ENCODE results near the gene HOXB3. TPM values are rescaled to one million over a fixed set of nuclear protein-coding genes. Genes with fewer than 3 reads are reported as not detected.

The HOXB3 gene
- total RNA-seq, 1 experiment from 2014 or later: 6.0 TPM

DNA sequence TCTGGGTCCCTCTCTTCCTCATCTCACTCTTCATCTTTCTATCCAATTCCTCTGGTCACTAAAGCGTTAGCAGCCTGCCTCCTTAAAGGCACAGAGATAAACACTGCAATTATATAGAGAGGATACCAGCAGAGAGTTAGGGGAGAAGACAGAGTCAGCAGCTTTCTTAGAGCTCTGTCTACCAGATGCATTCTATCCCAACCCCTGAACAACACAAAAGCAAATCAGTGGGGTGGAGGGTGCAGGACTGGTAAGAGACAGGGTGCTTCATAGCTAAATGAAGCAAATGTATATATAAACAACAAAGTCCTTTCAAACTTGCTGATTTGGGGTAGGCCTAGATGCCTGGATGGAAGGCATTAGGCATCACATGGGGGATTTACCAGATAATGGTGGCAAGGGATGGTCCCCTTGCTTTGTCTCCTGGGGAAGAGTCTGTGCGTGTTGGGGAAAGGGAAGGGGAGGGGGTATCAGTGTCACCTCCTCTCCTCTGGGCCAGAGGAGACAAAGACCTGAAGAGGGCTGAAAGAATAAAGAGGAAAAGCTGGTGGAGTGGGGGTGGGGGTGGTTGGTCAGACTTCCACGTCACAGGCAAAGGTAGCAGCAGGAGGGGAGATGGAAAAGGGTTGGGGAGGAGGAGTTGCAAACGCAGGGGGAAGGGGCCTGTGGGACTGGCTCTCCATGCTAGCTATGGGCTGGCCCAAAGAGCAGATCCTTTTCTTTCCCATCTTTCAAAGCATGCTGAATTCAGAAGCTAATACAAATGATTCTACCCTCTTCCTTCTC, 23.9 kb downstream of the HOXB3 start:
- POLR2A ChIA-PET (ENCODE audit: unreplicated experiment): no interaction called here

DNA sequence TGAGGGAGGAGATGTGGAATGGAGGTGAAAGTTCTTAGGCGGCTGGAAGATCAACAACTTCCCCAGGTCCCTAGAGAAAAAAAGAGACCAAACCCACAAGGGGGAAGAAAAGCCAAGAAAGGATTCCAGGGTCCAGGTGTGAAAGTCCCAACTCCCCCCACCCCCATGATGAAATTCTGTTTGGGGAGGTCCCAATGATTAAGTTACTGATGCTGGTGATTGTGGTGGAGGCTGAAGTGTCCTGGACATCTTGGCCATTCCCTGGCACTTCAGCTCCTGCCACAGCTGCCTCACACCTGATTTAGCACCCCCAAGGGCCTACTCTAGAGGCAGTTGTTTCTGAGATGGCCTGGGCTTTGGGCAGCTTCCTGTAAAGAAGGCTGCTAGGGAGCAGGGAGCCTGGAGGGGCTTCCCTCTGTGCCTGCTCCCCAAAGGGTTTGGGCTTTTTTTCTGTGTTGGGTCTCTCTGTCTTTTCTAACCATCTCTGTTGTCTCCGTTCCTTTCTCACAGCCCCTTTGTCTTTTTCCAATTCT, 25.0 kb downstream of the HOXB3 start:
- DNase-seq (no peak), ATAC-seq (no peak)
- ChIA-PET CTCF (no interaction called here), POLR2A (ENCODE audit: unreplicated experiment) (no interaction called here)
- H3F3A ChIP-seq (ENCODE audit: low read length, unreplicated experiment): no peaks in the 10 kb centered on the region
- H4K20me1 ChIP-seq (ENCODE audit: low read length): no peaks in the 10 kb centered on the region
- H3K9ac ChIP-seq (ENCODE audit: low read length): no peak overlapping the region
- H3K4me3 ChIP-seq (ENCODE audit: low read length): no peak overlapping the region
- H3K79me2 ChIP-seq (ENCODE audit: low read length): no peaks in the 10 kb centered on the region
- no peaks in the 10 kb centered on the region for H3K9me2 ChIP-seq (replicated peaks; ENCODE audit: low read length)
- no peak overlapping the region for H3K4me2 ChIP-seq (ENCODE audit: low read length)
- no peaks in the 10 kb centered on the region for H3K27me3 ChIP-seq (ENCODE audit: low read length)
- intact Hi-C loops (cut with micrococcal nuclease): no loop called here
- H3K9me3 ChIP-seq (ENCODE audit: low read length): no peaks in the 10 kb centered on the region
- no peak overlapping the region for H3K27ac ChIP-seq (ENCODE audit: low read length)
- H3K4me1 ChIP-seq (ENCODE audit: insufficient read depth, low read length): no peaks in the 10 kb centered on the region
- TF ChIP-seq EZH2 (IDR thresholded peaks at IDR 0.05; ENCODE audit: low read length, unreplicated experiment) (no peak), EZH2phosphoT487 (IDR thresholded peaks at IDR 0.05; ENCODE audit: borderline replicate concordance, low read length) (no peak)
- TF ChIP-seq, protein P1, sequence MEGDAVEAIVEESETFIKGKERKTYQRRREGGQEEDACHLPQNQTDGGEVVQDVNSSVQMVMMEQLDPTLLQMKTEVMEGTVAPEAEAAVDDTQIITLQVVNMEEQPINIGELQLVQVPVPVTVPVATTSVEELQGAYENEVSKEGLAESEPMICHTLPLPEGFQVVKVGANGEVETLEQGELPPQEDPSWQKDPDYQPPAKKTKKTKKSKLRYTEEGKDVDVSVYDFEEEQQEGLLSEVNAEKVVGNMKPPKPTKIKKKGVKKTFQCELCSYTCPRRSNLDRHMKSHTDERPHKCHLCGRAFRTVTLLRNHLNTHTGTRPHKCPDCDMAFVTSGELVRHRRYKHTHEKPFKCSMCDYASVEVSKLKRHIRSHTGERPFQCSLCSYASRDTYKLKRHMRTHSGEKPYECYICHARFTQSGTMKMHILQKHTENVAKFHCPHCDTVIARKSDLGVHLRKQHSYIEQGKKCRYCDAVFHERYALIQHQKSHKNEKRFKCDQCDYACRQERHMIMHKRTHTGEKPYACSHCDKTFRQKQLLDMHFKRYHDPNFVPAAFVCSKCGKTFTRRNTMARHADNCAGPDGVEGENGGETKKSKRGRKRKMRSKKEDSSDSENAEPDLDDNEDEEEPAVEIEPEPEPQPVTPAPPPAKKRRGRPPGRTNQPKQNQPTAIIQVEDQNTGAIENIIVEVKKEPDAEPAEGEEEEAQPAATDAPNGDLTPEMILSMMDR (conservative IDR thresholded peaks at IDR 0.05; ENCODE audit: low read depth, low read length): no peak
- no TSS peak for BruUV-seq (replicated peaks)
- no peaks in the 10 kb centered on the region for H3K36me3 ChIP-seq (ENCODE audit: low read depth, low read length)
- H2AFZ ChIP-seq (ENCODE audit: low read length): no peak overlapping the region

More for the DNA sequence above, 23.9 kb downstream of the HOXB3 start:
- Histone ChIP-seq H2AFZ (ENCODE audit: low read length) (no peak overlapping the region), H3K9me2 (replicated peaks; ENCODE audit: low read length) (no peaks in the 10 kb centered on the region), H3K36me3 (ENCODE audit: low read depth, low read length) (no peaks in the 10 kb centered on the region), H3K4me1 (ENCODE audit: insufficient read depth, low read length) (no peaks in the 10 kb centered on the region), H3K4me2 (ENCODE audit: low read length) (no peak overlapping the region), H3K9ac (ENCODE audit: low read length) (no peak overlapping the region), H3F3A (ENCODE audit: low read length, unreplicated experiment) (no peaks in the 10 kb centered on the region), H4K20me1 (ENCODE audit: low read length) (no peaks in the 10 kb centered on the region), H3K79me2 (ENCODE audit: low read length) (no peaks in the 10 kb centered on the region), H3K4me3 (ENCODE audit: low read length) (no peak overlapping the region), H3K27ac (ENCODE audit: low read length) (no peak overlapping the region), H3K27me3 (ENCODE audit: low read length) (no peaks in the 10 kb centered on the region), H3K9me3 (ENCODE audit: low read length) (no peaks in the 10 kb centered on the region)
- DNase-seq (no peak), ATAC-seq (no peak)
- intact Hi-C loops (cut with micrococcal nuclease): no loop called here
- CTCF ChIA-PET: interaction anchor here (0.6 kb wide), 1 partner anchor 11 kb away, joined by 3 read pairs; no protein-coding TSS in a partner anchor
- no TSS peak for BruUV-seq (replicated peaks)
- TF ChIP-seq EZH2 (IDR thresholded peaks at IDR 0.05; ENCODE audit: low read length, unreplicated experiment): no peak
- TF ChIP-seq, protein P1 (conservative IDR thresholded peaks at IDR 0.05; ENCODE audit: low read depth, low read length): no peak
- no peak for TF ChIP-seq EZH2phosphoT487 (IDR thresholded peaks at IDR 0.05; ENCODE audit: borderline replicate concordance, low read length)
